Amniotic stem cell (primary cell): ENCODE results near the gene LPAR3.
"Not testable (repeated sequence)": the region's sequence is repeated elsewhere in the genome, so short reads cannot be mapped to it uniquely, and the experiment has no call there.

Experiments used
- DNase-seq: peaks from one replicate; lab custom pipeline; 2025; lab: John Stamatoyannopoulos, UW

The LPAR3 gene

GRCh38 chr1:84892705-84893618 is at the start of gene LPAR3:
LPAR3 (minus strand) TSS chr1:84893206; CDS start chr1:84866120, 27,086 bp downstream.
- DNase-seq = no peak

GRCh38 chr1:84941843-84942242 is 48.8 kb upstream of the LPAR3 start:
- DNase-seq = no peak

GRCh38 chr1:84940481-84940880 is 47.5 kb upstream of the LPAR3 start:
- no peak for DNase-seq

- DNase-seq = no peak
These were observed 46.8 kb upstream of the LPAR3 start for GRCh38 chr1:84939761-84940160.

- no peak for DNase-seq
These were observed 46.1 kb upstream of the LPAR3 start for GRCh38 chr1:84939151-84939550.

GRCh38 chr1:84936116-84936810 is 43.3 kb upstream of the LPAR3 start:
- no peak for DNase-seq

- DNase-seq = no peak
These were observed 40.1 kb upstream of the LPAR3 start for GRCh38 chr1:84933011-84933611.

GRCh38 chr1:84930831-84931230 is 37.8 kb upstream of the LPAR3 start:
- no peak for DNase-seq

- DNase-seq = no peak
These were observed 37.3 kb upstream of the LPAR3 start for GRCh38 chr1:84930329-84930728.

GRCh38 chr1:84929581-84929980 is 36.6 kb upstream of the LPAR3 start:
- DNase-seq = no peak

GRCh38 chr1:84928979-84929378 is 36.0 kb upstream of the LPAR3 start:
- no peak for DNase-seq

GRCh38 chr1:84923317-84923716 is 30.3 kb upstream of the LPAR3 start:
- no peak for DNase-seq

- DNase-seq = no peak
These were observed 27.2 kb upstream of the LPAR3 start for GRCh38 chr1:84920159-84920558.

- no peak for DNase-seq
These were observed 26.5 kb upstream of the LPAR3 start for GRCh38 chr1:84919461-84919970.

- DNase-seq = no peak
These were observed 25.8 kb upstream of the LPAR3 start for GRCh38 chr1:84918726-84919336.

- no peak for DNase-seq
These were observed 23.9 kb upstream of the LPAR3 start for GRCh38 chr1:84916897-84917296.

GRCh38 chr1:84913555-84913892 is 20.5 kb upstream of the LPAR3 start:
- no peak for DNase-seq

GRCh38 chr1:84912726-84913554 is 19.9 kb upstream of the LPAR3 start:
- DNase-seq = no peak

- DNase-seq = not testable (repeated sequence)
These were observed 15.9 kb upstream of the LPAR3 start for GRCh38 chr1:84908746-84909464.

GRCh38 chr1:84907095-84907827 is 14.3 kb upstream of the LPAR3 start:
- DNase-seq = peak; percentile 50
